K562 (cell line): Measurements from ENCODE around the gene TARBP2. TPM values are rescaled to one million over a fixed set of nuclear protein-coding genes. Genes with fewer than 3 reads are reported as not detected.

Source experiments
- ATAC-seq: fragments of 200-7000 bp; cut with Tn5 transposase; 3 replicates; pipeline ENCODE4 v1.9.1; 2020; ENCODE audit warnings: moderate library complexity
- BruUV-seq: library from RNA; stranded (reverse); fragments of 400-500 nt; replicated peaks from 2 replicates; lab custom pipeline; 2021; lab: Mats Ljungman, UMichigan
- CTCF ChIA-PET: fragments of 300-600 bp; formaldehyde crosslinking; extraction: SDS; loops from one replicate; lab custom pipeline; 2021; ENCODE audit warnings: low intra/inter-chr PET ratio; lab: Yijun Ruan, JAX
- POLR2A ChIA-PET: fragments of 300-600, 350-650 bp; sonication (Branson Sonifier 250); formaldehyde crosslinking; extraction: SDS; loops from one replicate; lab custom pipeline; 2021; ENCODE audit warnings: antibody characterized with exemption, inconsistent platforms; lab: Yijun Ruan, JAX
- DNase-seq, 4 experiments: peaks; one replicate each; pipeline versions ENCODE4 v3.0.0 to v3.0.0-alpha.2; 2011 to 2018; ENCODE audit warnings: low spot score in 3 of 4, mixed read lengths in 3 of 4; ENCODE audit errors: extremely low read depth in 1 of 4
- FAIRE-seq: peaks from 2 replicates; lab custom pipeline; 2011; peaks lifted over from hg19 to GRCh38; lab: Jason Lieb, UNC
- H2AFZ ChIP-seq: 2 replicates; pipeline ENCODE4 v1.6.0; 2011; ENCODE audit warnings: low read depth, low read length, control low read depth, inconsistent platforms
- H3K27ac ChIP-seq: fragments of 200-600 bp; 3 replicates; pipeline ENCODE4 v1.8.0; 2011; ENCODE audit warnings: low read depth, mild to moderate bottlenecking, control low read depth, inconsistent platforms, low read length, moderate library complexity, mixed read lengths; ENCODE audit errors: extremely low read depth
- H3K27me3 ChIP-seq, 2 experiments: fragments of 300-600 bp in 1 of 2; 2 replicates in 1 of 2; 3 replicates in 1 of 2; pipeline versions ENCODE4 v1.6.0 to v1.8.0; 2011; ENCODE audit warnings: inconsistent platforms in 2 of 2, low read length in 2 of 2, mild to moderate bottlenecking in 1 of 2, mixed read lengths in 1 of 2, moderate library complexity in 1 of 2; ENCODE audit not compliant: control insufficient read depth in 2 of 2, insufficient read depth in 2 of 2
- H3K36me3 ChIP-seq: fragments of 300-600 bp; 3 replicates; pipeline ENCODE4 v1.8.0; 2011; ENCODE audit warnings: mild to moderate bottlenecking, low read length, inconsistent platforms; ENCODE audit not compliant: control insufficient read depth, insufficient read depth
- H3K4me1 ChIP-seq, 2 experiments: fragments of 200-600 bp in 1 of 2; replicated peaks in 1 of 2; 2 replicates in 1 of 2; 3 replicates in 1 of 2; pipeline versions ENCODE4 v1.5.1 to v1.8.0; 2011; ENCODE audit warnings: inconsistent platforms in 2 of 2, low read length in 2 of 2, mild to moderate bottlenecking in 1 of 2, mixed read lengths in 1 of 2, moderate library complexity in 1 of 2; ENCODE audit not compliant: control insufficient read depth in 2 of 2, insufficient read depth in 2 of 2
- H3K4me2 ChIP-seq: 2 replicates; pipeline ENCODE4 v1.6.1; 2011; ENCODE audit warnings: low read length, control low read depth, inconsistent platforms, mixed read lengths; ENCODE audit not compliant: insufficient read depth
- H3K4me3 ChIP-seq: fragments of 200-600 bp; sonication (generic), shearing (Covaris generic); 2 replicates; pipeline ENCODE4 v1.5.1; 2016; ENCODE audit warnings: control low read depth, inconsistent platforms
- H3K79me2 ChIP-seq: fragments of 200-600 bp; 3 replicates; pipeline ENCODE4 v1.8.0; 2011; ENCODE audit warnings: low read length, inconsistent platforms; ENCODE audit not compliant: control insufficient read depth, insufficient read depth
- H3K9ac ChIP-seq, 2 experiments: 2 replicates each; pipeline versions ENCODE4 v1.6.0 to v1.6.1; 2011; ENCODE audit warnings: low read depth in 2 of 2, low read length in 2 of 2, control low read depth in 1 of 2, inconsistent platforms in 1 of 2, mild to moderate bottlenecking in 1 of 2, mixed read lengths in 1 of 2; ENCODE audit not compliant: insufficient read depth in 1 of 2
- H3K9me1 ChIP-seq: one replicate; pipeline ENCODE4 v1.6.0; 2011; ENCODE audit warnings: inconsistent platforms, mild to moderate bottlenecking, low read length, moderate library complexity; ENCODE audit not compliant: control insufficient read depth, insufficient read depth
- H3K9me3 ChIP-seq: replicated peaks from 2 replicates; pipeline ENCODE4 v1.5.1; 2011; ENCODE audit warnings: low read depth, low read length, inconsistent platforms; ENCODE audit not compliant: control insufficient read depth, insufficient read depth
- H4K20me1 ChIP-seq: replicated peaks from 2 replicates; pipeline ENCODE4 v1.6.1; 2011; ENCODE audit warnings: low read length, inconsistent platforms, mixed read lengths; ENCODE audit not compliant: control insufficient read depth, insufficient read depth
- E2F3 ChIP-seq: fragments of 250-450 bp; sonication (Bioruptor Pico); IDR thresholded peaks from 2 replicates; pipeline ENCODE4 v1.4.0; 2020; ENCODE audit warnings: mild to moderate bottlenecking
- MED1 ChIP-seq: sonication (generic); formaldehyde crosslinking; IDR thresholded peaks from 2 replicates; pipeline ENCODE4 v1.8.1; 2023; ENCODE audit warnings: missing genetic modification reagents, borderline replicate concordance
- MYNN ChIP-seq, 2 experiments: sonication (generic); formaldehyde crosslinking in 1 of 2; IDR thresholded peaks; 2 replicates each; pipeline versions ENCODE4 v1.5.0 to v1.6.1; 2016 to 2020; ENCODE audit warnings: antibody characterized with exemption in 1 of 2, missing genetic modification reagents in 1 of 2
- PBX2 ChIP-seq, 2 experiments: IDR thresholded peaks in 1 of 2; conservative IDR thresholded peaks in 1 of 2; 2 replicates each; pipeline ENCODE4 v1.6.1; 2016; ENCODE audit warnings: low read depth in 2 of 2, mild to moderate bottlenecking in 1 of 2, missing compliant biosample characterization in 1 of 2, missing genetic modification characterization in 1 of 2, moderate library complexity in 1 of 2
- POLR2A ChIP-seq: fragments of 450-650 bp; conservative IDR thresholded peaks from 2 replicates; pipeline ENCODE4 v1.6.1; 2016
- POLR2AphosphoS5 ChIP-seq: IDR thresholded peaks from 2 replicates; pipeline ENCODE4 v1.6.1; 2011; ENCODE audit warnings: mild to moderate bottlenecking, low read depth, low read length, moderate library complexity; ENCODE audit not compliant: control insufficient read depth, insufficient read depth
- POLR3G ChIP-seq: IDR thresholded peaks from 2 replicates; pipeline ENCODE4 v1.6.1; 2011; ENCODE audit not compliant: insufficient read length, insufficient replicate concordance; ENCODE audit errors: extremely low read depth
- RBFOX2 ChIP-seq: fragments of 200-400 bp; formaldehyde crosslinking; IDR thresholded peaks from 2 replicates; pipeline ENCODE4 v1.6.1; 2017; ENCODE audit warnings: low read depth, mild to moderate bottlenecking, low read length, moderate library complexity
- SMARCC2 ChIP-seq: fragments of 450-650 bp; IDR thresholded peaks from 2 replicates; pipeline ENCODE4 v1.6.1; 2017; ENCODE audit warnings: antibody characterized with exemption, moderate library complexity, mild to moderate bottlenecking, low read depth
- SPI1 ChIP-seq: IDR thresholded peaks from 2 replicates; pipeline ENCODE4 v1.6.1; 2011; ENCODE audit warnings: low read depth, low read length, control low read depth, borderline replicate concordance
- SUPT5H ChIP-seq: fragments of 450-650 bp; IDR thresholded peaks from 2 replicates; pipeline ENCODE4 v1.6.1; 2016
- ZNF707 ChIP-seq: fragments of 250-450 bp; sonication (Bioruptor Pico); conservative IDR thresholded peaks from 2 replicates; pipeline ENCODE4 v1.8.0; 2022; ENCODE audit warnings: inconsistent platforms, mild to moderate bottlenecking, moderate library complexity
- WGBS: fragments of 100-300 bp; shearing (Covaris generic); methylation state at CpG from one replicate; pipeline ENCODE4 v1.1.6; 2016; ENCODE audit warnings: low coverage, mixed read lengths; ENCODE audit not compliant: insufficient coverage; ENCODE audit errors: missing lambda C conversion rate; 5-methylcytosine and 5-hydroxymethylcytosine counted together
- in situ Hi-C: fragments of 300-500 bp; cut with MboI; formaldehyde crosslinking; loops from 4 replicates; pipeline ENCODE4 v1.15.0; 2018; ENCODE audit warnings: inconsistent platforms, mixed read lengths
- intact Hi-C: fragments of 100-400 bp; cut with micrococcal nuclease; formaldehyde crosslinking; loops from 2 replicates; pipeline ENCODE4 v1.14.2; 2022
- polyA plus RNA-seq, 8 experiments: library from polyadenylated mRNA; depleted of rRNA in 4 of 8; stranded (reverse) in 5 of 8; unstranded in 3 of 8; fragments of >200 nt; fragmentation: Nextera tagmentation in 2 of 8; fragmentation: Illumina TruSeq in 1 of 8; extraction: Ambion mirVana in 2 of 8; extraction: Trizol in 1 of 8; gene quantifications; 2 replicates each; pipeline versions ENCODE4 v1.2.1 to v1.2.3, GENCODE V29; 2011 to 2014; ENCODE audit warnings: inconsistent platforms in 1 of 8, missing spikeins in 1 of 8
- total RNA-seq, 7 experiments: library from RNA; depleted of rRNA in 6 of 7; stranded (reverse); fragments of >200 nt in 6 of 7; fragmentation: Illumina TruSeq in 2 of 7; extraction: Trizol in 2 of 7; gene quantifications; 2 replicates each; pipeline versions ENCODE4 v1.2.1 to v1.2.3, GENCODE V29; 2011 to 2021; ENCODE audit warnings: low replicate concordance in 1 of 7
- TF ChIP-seq, protein P1 (sequence below): sonication (generic); formaldehyde crosslinking; IDR thresholded peaks from 2 replicates; pipeline ENCODE4 v1.8.0; 2023; ENCODE audit warnings: mild to moderate bottlenecking, missing genetic modification reagents

The TARBP2 gene
- total and polyA plus RNA-seq, 9 of the 15 experiments (the other 6 are each of a cell fraction or from before 2014, with no cell fraction given): 5.6 to 69.0 (median 44.6) TPM

- Histone ChIP-seq H3K9me1 (peaks cover 4% of the 10 kb centered on the region), H3K27me3 (no peaks in the 10 kb centered on the region), H3K27ac (no peak overlapping the region), H3K9me3 (no peaks in the 10 kb centered on the region), H3K4me3 (no peak overlapping the region; the same call in 1 of the 2 replicates), H3K4me2 (peak overlapping the region; percentile 10; the same call in 1 of the 2 replicates), H4K20me1 (peaks cover 36% of the 10 kb centered on the region), H3K4me1 (peaks cover 0 to 17% of the 10 kb centered on the region in 2 experiments; a peak in 3 of 5 replicates), H3K36me3 (peaks cover 70% of the 10 kb centered on the region), H2AFZ (no peak overlapping the region), H3K79me2 (peaks cover 76% of the 10 kb centered on the region)
- 86% methylated on average over 3 of the region's 3 CpGs for WGBS
- FAIRE-seq (peak; percentile 23), DNase-seq (no peak)
- intact Hi-C loops: no loop called here
- POLR2A ChIA-PET: interaction anchor here (0.5 to 3.9 kb wide), 16 partner anchors 10 to 573 kb away, joined by 3 to 39 read pairs (median 5); partner anchors contain the start of genes AAAS, SP1 and TARBP2
- CTCF ChIA-PET: interaction anchor here (0.9 kb wide), 1 partner anchor 127 kb away, joined by 3 read pairs; no protein-coding TSS in a partner anchor
- no TSS peak for BruUV-seq
- in situ Hi-C loops: no loop called here
- TF ChIP-seq POLR3G (no peak), MYNN (IDR thresholded peaks at IDR 0.05) (no peak), MYNN (CRISPR knock-in tag; IDR thresholded peaks at IDR 0.05) (no peak), POLR2AphosphoS5 (peak; percentile 25; the same call in 1 of the 2 replicates), SMARCC2 (no peak), E2F3 (CRISPR knock-in tag) (no peak), PBX2 (CRISPR knock-in tag; IDR thresholded peaks at IDR 0.05; ENCODE audit: low read depth) (no peak), PBX2 (tag; conservative IDR thresholded peaks at IDR 0.05; ENCODE audit: low read depth) (no peak), SUPT5H (peak; percentile 39), POLR2A (peak; percentile 49), ZNF707 (CRISPR knock-in tag) (no peak), RBFOX2 (peak; percentile 32; the same call in 1 of the 2 replicates), MED1 (CRISPR knock-in tag) (no peak), SPI1 (no peak)
- TF ChIP-seq, protein P1, sequence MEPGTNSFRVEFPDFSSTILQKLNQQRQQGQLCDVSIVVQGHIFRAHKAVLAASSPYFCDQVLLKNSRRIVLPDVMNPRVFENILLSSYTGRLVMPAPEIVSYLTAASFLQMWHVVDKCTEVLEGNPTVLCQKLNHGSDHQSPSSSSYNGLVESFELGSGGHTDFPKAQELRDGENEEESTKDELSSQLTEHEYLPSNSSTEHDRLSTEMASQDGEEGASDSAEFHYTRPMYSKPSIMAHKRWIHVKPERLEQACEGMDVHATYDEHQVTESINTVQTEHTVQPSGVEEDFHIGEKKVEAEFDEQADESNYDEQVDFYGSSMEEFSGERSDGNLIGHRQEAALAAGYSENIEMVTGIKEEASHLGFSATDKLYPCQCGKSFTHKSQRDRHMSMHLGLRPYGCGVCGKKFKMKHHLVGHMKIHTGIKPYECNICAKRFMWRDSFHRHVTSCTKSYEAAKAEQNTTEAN (CRISPR knock-in tag): no peak
- TF ChIP-seq, all 486 proteins: peak for 4
- peak overlapping the region in 1 of 2 experiments; percentile 3; a peak in 1 of 4 replicates for H3K9ac ChIP-seq
- ATAC-seq: no peak
Measured at GRCh38 chr12:53454707-53455106, 46.4 kb upstream of the TARBP2 start.
